ENCODE data around the gene NMRK1. TPM values are rescaled to one million over a fixed set of nuclear protein-coding genes. Genes with fewer than 3 reads are reported as not detected.

NMRK1 gene
- polyA plus RNA-seq, 3 donors: 4.3 to 9.8 (median 9.3) TPM

DNA sequence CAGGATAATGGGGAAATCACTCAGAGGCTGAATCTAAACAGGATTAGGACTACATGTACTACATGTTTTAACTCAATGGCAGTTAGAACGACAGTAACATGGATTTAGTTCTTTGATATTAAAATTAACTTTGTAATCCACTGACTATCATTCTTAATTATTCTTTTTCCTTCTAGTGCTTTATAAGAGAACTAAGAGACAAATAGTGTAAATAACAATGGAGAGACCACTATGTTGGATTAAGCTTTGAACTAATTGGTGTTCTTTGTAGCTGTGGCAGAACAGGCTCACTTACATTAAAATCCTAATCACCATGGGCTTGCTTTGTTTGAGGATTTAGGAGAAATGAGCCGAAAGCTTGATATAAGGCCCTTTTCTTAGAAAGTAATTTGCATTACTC, 18.8 kb downstream of the NMRK1 start:
- no peak for DNase-seq
- Mint-ChIP-seq H3K27ac (no peak overlapping the region), H3K27me3 (ENCODE audit: low read depth in 3 of 3) (peaks cover 0 to 6% (median 3%) of the 10 kb centered on the region in 3 donors), H3K9me3 (no peaks in the 10 kb centered on the region), H3K36me3 (peaks cover 2 to 5% of the 10 kb centered on the region in 2 donors), H3K4me3 (no peak overlapping the region), H3K4me1 (no peaks in the 10 kb centered on the region)
- Histone ChIP-seq H3K4me1 (ENCODE audit: control insufficient read depth in 1 of 2, insufficient read depth in 2 of 2, low read length in 2 of 2) (no peaks in the 10 kb centered on the region), H3K4me3 (replicated peaks in 1 of 3; ENCODE audit: low read depth in 2 of 3, low read length in 3 of 3) (no peak overlapping the region), H3K4me2 (replicated peaks; ENCODE audit: extremely low read depth, low read length, poor library complexity, severe bottlenecking) (no peak overlapping the region), H3K9ac (ENCODE audit: insufficient read depth, low read length, poor library complexity, severe bottlenecking) (no peak overlapping the region), H3K27me3 (ENCODE audit: control insufficient read depth in 2 of 2, insufficient read depth in 2 of 2, low read length in 2 of 2) (no peaks in the 10 kb centered on the region), H3K9me3 (replicated peaks in 1 of 2; ENCODE audit: control insufficient read depth in 1 of 2, insufficient read depth in 1 of 2, low read length in 2 of 2) (no peaks in the 10 kb centered on the region), H2AFZ (ENCODE audit: insufficient read depth, low read depth, low read length, poor library complexity, severe bottlenecking) (no peak overlapping the region), H3K79me2 (ENCODE audit: insufficient read depth, low read length) (no peaks in the 10 kb centered on the region), H4K20me1 (ENCODE audit: insufficient read depth, low read length) (no peaks in the 10 kb centered on the region), H3K27ac (ENCODE audit: low read depth in 1 of 2, low read length in 2 of 2) (no peak overlapping the region), H3K36me3 (replicated peaks in 1 of 2; ENCODE audit: control insufficient read depth in 1 of 2, insufficient read depth in 2 of 2, low read length in 2 of 2) (no peaks in the 10 kb centered on the region)
- intact Hi-C loops (cut with micrococcal nuclease): no loop called here
- no CpG with 5 or more reads among the region's 2 CpGs for WGBS (ENCODE audit: insufficient coverage)
- TF ChIP-seq, protein P1, sequence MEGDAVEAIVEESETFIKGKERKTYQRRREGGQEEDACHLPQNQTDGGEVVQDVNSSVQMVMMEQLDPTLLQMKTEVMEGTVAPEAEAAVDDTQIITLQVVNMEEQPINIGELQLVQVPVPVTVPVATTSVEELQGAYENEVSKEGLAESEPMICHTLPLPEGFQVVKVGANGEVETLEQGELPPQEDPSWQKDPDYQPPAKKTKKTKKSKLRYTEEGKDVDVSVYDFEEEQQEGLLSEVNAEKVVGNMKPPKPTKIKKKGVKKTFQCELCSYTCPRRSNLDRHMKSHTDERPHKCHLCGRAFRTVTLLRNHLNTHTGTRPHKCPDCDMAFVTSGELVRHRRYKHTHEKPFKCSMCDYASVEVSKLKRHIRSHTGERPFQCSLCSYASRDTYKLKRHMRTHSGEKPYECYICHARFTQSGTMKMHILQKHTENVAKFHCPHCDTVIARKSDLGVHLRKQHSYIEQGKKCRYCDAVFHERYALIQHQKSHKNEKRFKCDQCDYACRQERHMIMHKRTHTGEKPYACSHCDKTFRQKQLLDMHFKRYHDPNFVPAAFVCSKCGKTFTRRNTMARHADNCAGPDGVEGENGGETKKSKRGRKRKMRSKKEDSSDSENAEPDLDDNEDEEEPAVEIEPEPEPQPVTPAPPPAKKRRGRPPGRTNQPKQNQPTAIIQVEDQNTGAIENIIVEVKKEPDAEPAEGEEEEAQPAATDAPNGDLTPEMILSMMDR (IDR thresholded peaks at IDR 0.05): no peak

DNA sequence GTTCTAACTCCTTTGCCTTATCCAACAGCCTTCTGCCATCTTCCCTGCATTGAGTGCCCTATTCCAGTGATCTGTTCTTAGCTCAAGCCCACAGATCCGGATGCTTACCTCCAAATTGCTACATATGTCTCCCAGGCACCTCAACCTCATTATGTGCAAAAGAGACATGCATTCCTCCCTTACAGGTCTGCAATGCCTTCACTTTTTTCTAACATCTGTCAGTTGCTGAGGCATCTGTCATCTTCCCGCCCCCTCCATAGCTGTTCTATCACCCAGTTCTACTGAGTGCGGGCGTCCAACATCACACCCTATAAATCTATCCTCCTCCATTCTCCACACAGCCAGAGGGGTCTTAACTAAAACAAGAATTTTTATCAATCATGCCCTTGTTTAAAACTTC, 20.1 kb downstream of the NMRK1 start:
- no peak overlapping the region for H3K4me3 ChIP-seq (replicated peaks in 1 of 3; ENCODE audit: low read depth in 2 of 3, low read length in 3 of 3)
- intact Hi-C loops (cut with micrococcal nuclease): no loop called here
- peak overlapping the region in 1 of 7 donors; percentile 5 for H3K27ac Mint-ChIP-seq

More for the DNA sequence above, 20.1 kb downstream of the NMRK1 start:
- Mint-ChIP-seq H3K4me3 (no peak overlapping the region), H3K27me3 (ENCODE audit: low read depth in 3 of 3) (peaks cover 0 to 2% (median 2%) of the 10 kb centered on the region in 3 donors), H3K36me3 (peaks cover 2 to 5% of the 10 kb centered on the region in 2 donors), H3K4me1 (no peaks in the 10 kb centered on the region), H3K9me3 (no peaks in the 10 kb centered on the region)
- no peak for DNase-seq
- H3K4me2 ChIP-seq (replicated peaks; ENCODE audit: extremely low read depth, low read length, poor library complexity, severe bottlenecking): no peak overlapping the region
- no peaks in the 10 kb centered on the region for H4K20me1 ChIP-seq (ENCODE audit: insufficient read depth, low read length)
- no peaks in the 10 kb centered on the region for H3K79me2 ChIP-seq (ENCODE audit: insufficient read depth, low read length)
- TF ChIP-seq, protein P1 (IDR thresholded peaks at IDR 0.05): no peak
- no peaks in the 10 kb centered on the region for H3K4me1 ChIP-seq (ENCODE audit: control insufficient read depth in 1 of 2, insufficient read depth in 2 of 2, low read length in 2 of 2)
- no peaks in the 10 kb centered on the region for H3K36me3 ChIP-seq (replicated peaks in 1 of 2; ENCODE audit: control insufficient read depth in 1 of 2, insufficient read depth in 2 of 2, low read length in 2 of 2)
- WGBS (ENCODE audit: insufficient coverage): 85% methylated on average over 4 of the region's 4 CpGs
- H3K9ac ChIP-seq (ENCODE audit: insufficient read depth, low read length, poor library complexity, severe bottlenecking): no peak overlapping the region
- H3K9me3 ChIP-seq (replicated peaks in 1 of 2; ENCODE audit: control insufficient read depth in 1 of 2, insufficient read depth in 1 of 2, low read length in 2 of 2): no peaks in the 10 kb centered on the region
- no peak overlapping the region for H2AFZ ChIP-seq (ENCODE audit: insufficient read depth, low read depth, low read length, poor library complexity, severe bottlenecking)
- no peaks in the 10 kb centered on the region for H3K27me3 ChIP-seq (ENCODE audit: control insufficient read depth in 2 of 2, insufficient read depth in 2 of 2, low read length in 2 of 2)
- no peak overlapping the region for H3K27ac ChIP-seq (ENCODE audit: low read depth in 1 of 2, low read length in 2 of 2)
